Measurements from ENCODE around the gene ADCY2.

- TF ChIP-seq EZH2phosphoT487 (IDR thresholded peaks at IDR 0.05; ENCODE audit: unreplicated experiment): no peak
- TF ChIP-seq POLR2AphosphoS5 (IDR thresholded peaks at IDR 0.05; ENCODE audit: low read depth): no peak
- no peak for TF ChIP-seq CTCF (conservative IDR thresholded peaks at IDR 0.05; ENCODE audit: low read depth in 2 of 2)
- TF ChIP-seq EZH2 (IDR thresholded peaks at IDR 0.05; ENCODE audit: low read depth, unreplicated experiment): no peak
- TF ChIP-seq REST (IDR thresholded peaks at IDR 0.05; ENCODE audit: unreplicated experiment): no peak
- no peak for TF ChIP-seq JUNB (IDR thresholded peaks at IDR 0.05; ENCODE audit: unreplicated experiment)
- TF ChIP-seq ETS1 (IDR thresholded peaks at IDR 0.05): no peak
- TF ChIP-seq CREB1 (CRISPR knock-in tag; IDR thresholded peaks at IDR 0.05; ENCODE audit: low read depth): no peak
- TF ChIP-seq ZNF331 (CRISPR knock-in tag; IDR thresholded peaks at IDR 0.05; ENCODE audit: low read depth): no peak
- TF ChIP-seq NANOG (IDR thresholded peaks at IDR 0.05; ENCODE audit: borderline replicate concordance): no peak
Measured at GRCh38 chr5:7784683-7785380, 388.9 kb downstream of the ADCY2 start.

Data from GM23338 (cell line).